Esophagus squamous epithelium (tissue), 4 donors: Measurements from ENCODE around the gene METTL21A.

Experiments used
- POLR2A ChIP-seq, 4 donors: fragments of 450-650 bp; IDR thresholded peaks; one replicate each; pipeline ENCODE4 v1.6.1; 2017; ENCODE audit warnings: antibody characterized with exemption in 4 of 4, mild to moderate bottlenecking in 4 of 4, moderate library complexity in 3 of 4
- TF ChIP-seq, protein P1 (sequence below), 6 experiments: fragments of 450-650 bp in 4 of 6; fragments of 200-600 bp in 2 of 6; sonication (generic) in 2 of 6; IDR thresholded peaks; one replicate each; pipeline ENCODE4 v1.5.1; 2016 to 2019; ENCODE audit warnings: antibody characterized with exemption in 6 of 6, mild to moderate bottlenecking in 4 of 6, moderate library complexity in 4 of 6

DNA sequence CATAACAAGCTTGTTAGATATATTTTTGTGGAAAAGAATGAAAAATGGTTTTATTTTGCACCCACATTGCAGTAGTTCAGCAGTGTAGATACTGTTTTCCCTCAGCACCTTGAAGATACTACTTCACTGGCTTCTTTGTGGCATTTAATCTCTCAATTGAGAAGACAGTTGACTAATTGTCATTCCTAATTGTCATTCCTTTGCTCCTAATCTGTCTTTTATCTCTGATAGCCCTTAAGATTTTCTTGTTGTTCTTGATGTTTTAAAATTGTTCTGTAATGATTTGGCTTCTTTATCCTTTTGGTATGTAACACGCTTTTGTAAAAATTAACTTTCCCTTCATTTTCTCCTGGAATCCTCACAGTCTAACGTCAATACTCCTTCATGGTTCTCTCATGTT lies 48.2 kb upstream of the METTL21A start:
- TF ChIP-seq, protein P1, sequence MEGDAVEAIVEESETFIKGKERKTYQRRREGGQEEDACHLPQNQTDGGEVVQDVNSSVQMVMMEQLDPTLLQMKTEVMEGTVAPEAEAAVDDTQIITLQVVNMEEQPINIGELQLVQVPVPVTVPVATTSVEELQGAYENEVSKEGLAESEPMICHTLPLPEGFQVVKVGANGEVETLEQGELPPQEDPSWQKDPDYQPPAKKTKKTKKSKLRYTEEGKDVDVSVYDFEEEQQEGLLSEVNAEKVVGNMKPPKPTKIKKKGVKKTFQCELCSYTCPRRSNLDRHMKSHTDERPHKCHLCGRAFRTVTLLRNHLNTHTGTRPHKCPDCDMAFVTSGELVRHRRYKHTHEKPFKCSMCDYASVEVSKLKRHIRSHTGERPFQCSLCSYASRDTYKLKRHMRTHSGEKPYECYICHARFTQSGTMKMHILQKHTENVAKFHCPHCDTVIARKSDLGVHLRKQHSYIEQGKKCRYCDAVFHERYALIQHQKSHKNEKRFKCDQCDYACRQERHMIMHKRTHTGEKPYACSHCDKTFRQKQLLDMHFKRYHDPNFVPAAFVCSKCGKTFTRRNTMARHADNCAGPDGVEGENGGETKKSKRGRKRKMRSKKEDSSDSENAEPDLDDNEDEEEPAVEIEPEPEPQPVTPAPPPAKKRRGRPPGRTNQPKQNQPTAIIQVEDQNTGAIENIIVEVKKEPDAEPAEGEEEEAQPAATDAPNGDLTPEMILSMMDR (IDR thresholded peaks at IDR 0.05) = no peak
- no peak for TF ChIP-seq POLR2A (IDR thresholded peaks at IDR 0.05)
